Liver (tissue), 9 donors: ENCODE data around the gene SMARCC1. TPM values are rescaled to one million over a fixed set of nuclear protein-coding genes. Genes with fewer than 3 reads are reported as not detected.

Source experiments
- DNase-seq: peaks from one replicate; pipeline ENCODE4 v3.0.0-alpha.2; 2017; ENCODE audit warnings: low spot score
- H3K27ac ChIP-seq, 2 donors: one replicate each; pipeline ENCODE4 v1.7.0; 2013; ENCODE audit warnings: inconsistent platforms in 2 of 2, low read length in 2 of 2, control low read depth in 1 of 2, low read depth in 1 of 2, mild to moderate bottlenecking in 1 of 2
- H3K27me3 ChIP-seq, 4 donors: one replicate each; pipeline versions ENCODE4 v1.6.1 to v1.7.0; 2013; ENCODE audit warnings: low read length in 3 of 4, inconsistent platforms in 1 of 4, mild to moderate bottlenecking in 1 of 4, moderate library complexity in 1 of 4; ENCODE audit not compliant: control insufficient read depth in 4 of 4, insufficient read depth in 4 of 4
- H3K36me3 ChIP-seq, 4 donors: one replicate each; pipeline versions ENCODE4 v1.6.1 to v1.7.0; 2013; ENCODE audit warnings: low read length in 3 of 4, mild to moderate bottlenecking in 3 of 4, low read depth in 1 of 4, moderate library complexity in 1 of 4; ENCODE audit not compliant: control insufficient read depth in 4 of 4, insufficient read depth in 3 of 4
- H3K4me1 ChIP-seq, 4 donors: one replicate each; pipeline versions ENCODE4 v1.6.1 to v1.7.0; 2013; ENCODE audit warnings: low read length in 3 of 4, mild to moderate bottlenecking in 3 of 4, moderate library complexity in 1 of 4; ENCODE audit not compliant: control insufficient read depth in 4 of 4, insufficient read depth in 4 of 4
- H3K4me3 ChIP-seq, 3 donors: one replicate each; pipeline versions ENCODE4 v1.6.1 to v1.7.0; 2013; ENCODE audit warnings: low read length in 3 of 3, control low read depth in 1 of 3, low read depth in 1 of 3, mild to moderate bottlenecking in 1 of 3
- H3K9ac ChIP-seq, 2 donors: one replicate each; pipeline ENCODE4 v1.7.0; 2013; ENCODE audit warnings: low read length in 2 of 2, mild to moderate bottlenecking in 2 of 2, moderate library complexity in 2 of 2, control low read depth in 1 of 2, low read depth in 1 of 2
- H3K9me3 ChIP-seq, 4 donors: one replicate each; pipeline versions ENCODE4 v1.6.1 to v1.7.0; 2013; ENCODE audit warnings: low read length in 3 of 4; ENCODE audit not compliant: control insufficient read depth in 4 of 4
- ATF3 ChIP-seq: IDR thresholded peaks from 2 replicates; pipeline ENCODE4 v1.6.1; 2016; ENCODE audit warnings: antibody characterized with exemption
- EGR1 ChIP-seq, 2 donors: IDR thresholded peaks; 2 replicates each; pipeline ENCODE4 v1.6.1; 2016 to 2018; ENCODE audit warnings: antibody characterized with exemption in 2 of 2, low read depth in 2 of 2
- FOXA1 ChIP-seq: IDR thresholded peaks from 2 replicates; pipeline ENCODE4 v1.6.1; 2016; ENCODE audit warnings: antibody characterized with exemption
- FOXA2 ChIP-seq: IDR thresholded peaks from 2 replicates; pipeline ENCODE4 v1.6.1; 2016; ENCODE audit warnings: antibody characterized with exemption
- GABPA ChIP-seq, 2 donors: IDR thresholded peaks in 1 of 2; conservative IDR thresholded peaks in 1 of 2; 2 replicates each; pipeline ENCODE4 v1.6.1; 2016; ENCODE audit warnings: antibody characterized with exemption in 2 of 2, mild to moderate bottlenecking in 1 of 2, moderate library complexity in 1 of 2
- HNF4A ChIP-seq, 2 donors: conservative IDR thresholded peaks; 2 replicates each; pipeline ENCODE4 v1.6.1; 2016; ENCODE audit warnings: antibody characterized with exemption in 2 of 2, mild to moderate bottlenecking in 2 of 2
- JUND ChIP-seq, 2 donors: IDR thresholded peaks; 2 replicates each; pipeline ENCODE4 v1.6.1; 2016; ENCODE audit warnings: antibody characterized with exemption in 2 of 2
- MAX ChIP-seq: IDR thresholded peaks from 2 replicates; pipeline ENCODE4 v1.6.1; 2016; ENCODE audit warnings: antibody characterized with exemption
- RXRA ChIP-seq, 2 donors: IDR thresholded peaks; 2 replicates each; pipeline ENCODE4 v1.6.1; 2017 to 2018; ENCODE audit warnings: antibody characterized with exemption in 2 of 2, mild to moderate bottlenecking in 1 of 2
- SP1 ChIP-seq: IDR thresholded peaks from 2 replicates; pipeline ENCODE4 v1.6.1; 2018; ENCODE audit warnings: antibody characterized with exemption, mild to moderate bottlenecking
- TAF1 ChIP-seq: conservative IDR thresholded peaks from 2 replicates; pipeline ENCODE4 v1.6.1; 2016; ENCODE audit warnings: antibody characterized with exemption, mild to moderate bottlenecking
- YY1 ChIP-seq: IDR thresholded peaks from 2 replicates; pipeline ENCODE4 v1.6.1; 2016; ENCODE audit warnings: antibody characterized with exemption, mild to moderate bottlenecking
- WGBS: extraction: QIAGEN DNeasy Blood & Tissue Kit; methylation state at CpG from one replicate; pipeline ENCODE4 v1.1.7; 2013; 5-methylcytosine and 5-hydroxymethylcytosine counted together
- polyA plus RNA-seq, 2 donors: library from polyadenylated mRNA; stranded (reverse) in 1 of 2; unstranded in 1 of 2; fragments of 200-250 nt in 1 of 2; fragments of >200 nt in 1 of 2; fragmentation: Nextera tagmentation in 1 of 2; extraction: Ambion mirVana in 1 of 2; gene quantifications; one replicate each; pipeline versions ENCODE4 v1.2.1 to v1.2.3, GENCODE V29; 2013 to 2015
- total RNA-seq, 2 donors: library from RNA; depleted of rRNA; stranded (reverse); fragments of >200 nt; gene quantifications; one replicate each; pipeline ENCODE4 v1.2.3, GENCODE V29; 2014
- TF ChIP-seq, protein P1 (sequence below): IDR thresholded peaks from 2 replicates; pipeline ENCODE4 v1.6.1; 2016; ENCODE audit warnings: antibody characterized with exemption
- TF ChIP-seq, protein P2 (sequence below): IDR thresholded peaks from 2 replicates; pipeline ENCODE4 v1.6.1; 2016; ENCODE audit warnings: antibody characterized with exemption, mild to moderate bottlenecking
- donor health status: healthy.
- donor health status: healthy.
- donor health status: healthy.
- donor health status: healthy.
- donor health status: healthy.

SMARCC1 gene
- total and polyA plus RNA-seq, 4 donors, result 6.6 to 19.8 (median 12.6) TPM

DNA sequence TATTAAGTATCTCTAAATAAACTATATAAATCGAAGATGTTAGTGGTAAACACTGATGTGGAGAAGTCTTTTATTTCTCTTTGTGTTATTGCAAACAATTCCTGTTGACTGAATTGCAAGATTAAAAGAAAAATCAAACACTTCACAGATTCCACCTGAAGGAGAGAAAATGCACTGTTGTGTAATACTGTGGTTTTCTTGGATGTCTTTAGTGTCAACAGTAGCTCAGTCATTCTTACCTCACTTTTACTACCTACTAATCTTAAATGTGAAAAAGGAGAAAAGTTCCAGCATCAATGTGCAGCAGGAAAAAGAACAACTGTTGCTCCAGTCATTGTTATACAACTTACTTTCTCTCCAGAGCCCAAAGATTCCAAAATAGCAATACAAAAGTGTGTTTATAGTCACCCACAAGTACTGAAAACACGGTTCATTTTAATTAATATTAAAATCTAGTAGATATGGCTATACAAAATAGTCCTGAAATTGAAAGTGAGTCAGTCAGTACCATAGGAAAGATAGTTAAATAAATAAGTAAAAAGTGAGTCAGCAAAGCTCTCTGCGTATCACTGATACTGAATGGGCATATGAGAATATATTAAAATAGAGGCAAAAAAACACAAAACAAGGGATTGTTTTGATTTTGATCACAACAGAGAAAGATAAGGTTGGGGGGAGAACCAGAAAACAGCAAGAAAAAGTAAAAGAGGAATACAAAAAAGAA, 112.5 kb downstream of the SMARCC1 start (continued):
- no peak for TF ChIP-seq FOXA2
- no peak for TF ChIP-seq MAX
- no peak for TF ChIP-seq ATF3
- TF ChIP-seq, protein P1, sequence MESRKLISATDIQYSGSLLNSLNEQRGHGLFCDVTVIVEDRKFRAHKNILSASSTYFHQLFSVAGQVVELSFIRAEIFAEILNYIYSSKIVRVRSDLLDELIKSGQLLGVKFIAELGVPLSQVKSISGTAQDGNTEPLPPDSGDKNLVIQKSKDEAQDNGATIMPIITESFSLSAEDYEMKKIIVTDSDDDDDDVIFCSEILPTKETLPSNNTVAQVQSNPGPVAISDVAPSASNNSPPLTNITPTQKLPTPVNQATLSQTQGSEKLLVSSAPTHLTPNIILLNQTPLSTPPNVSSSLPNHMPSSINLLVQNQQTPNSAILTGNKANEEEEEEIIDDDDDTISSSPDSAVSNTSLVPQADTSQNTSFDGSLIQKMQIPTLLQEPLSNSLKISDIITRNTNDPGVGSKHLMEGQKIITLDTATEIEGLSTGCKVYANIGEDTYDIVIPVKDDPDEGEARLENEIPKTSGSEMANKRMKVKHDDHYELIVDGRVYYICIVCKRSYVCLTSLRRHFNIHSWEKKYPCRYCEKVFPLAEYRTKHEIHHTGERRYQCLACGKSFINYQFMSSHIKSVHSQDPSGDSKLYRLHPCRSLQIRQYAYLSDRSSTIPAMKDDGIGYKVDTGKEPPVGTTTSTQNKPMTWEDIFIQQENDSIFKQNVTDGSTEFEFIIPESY, result no peak

- Histone ChIP-seq H3K27ac (no peak overlapping the region), H3K4me3 (no peak overlapping the region), H3K9ac (no peak overlapping the region), H3K27me3 (no peaks in the 10 kb centered on the region), H3K9me3 (no peaks in the 10 kb centered on the region), H3K36me3 (peaks cover 3 to 27% (median 15%) of the 10 kb centered on the region in 4 donors), H3K4me1 (no peaks in the 10 kb centered on the region)
- TF ChIP-seq ATF3 (no peak), EGR1 (IDR thresholded peaks at IDR 0.05; ENCODE audit: low read depth in 2 of 2) (no peak), GABPA (IDR thresholded peaks at IDR 0.05 in 1 of 2, conservative IDR thresholded peaks at IDR 0.05 in 1 of 2) (no peak), RXRA (IDR thresholded peaks at IDR 0.05) (no peak), FOXA1 (no peak), SP1 (no peak), FOXA2 (no peak), TAF1 (no peak), HNF4A (conservative IDR thresholded peaks at IDR 0.05) (no peak)
- TF ChIP-seq, protein P1, result no peak
- 91% methylated on average over 2 of the region's 2 CpGs for WGBS
- DNase-seq, result no peak
Observed at GRCh38 chr3:47666118-47666517, 115.6 kb downstream of the SMARCC1 start.

- 92% methylated on average over 2 of the region's 2 CpGs for WGBS
- DNase-seq, result no peak
- peaks cover 0 to 18% (median 13%) of the 10 kb centered on the region in 4 donors for H3K36me3 ChIP-seq
- TF ChIP-seq ATF3 (no peak), HNF4A (conservative IDR thresholded peaks at IDR 0.05) (no peak), TAF1 (no peak), MAX (no peak), FOXA1 (no peak), GABPA (IDR thresholded peaks at IDR 0.05 in 1 of 2, conservative IDR thresholded peaks at IDR 0.05 in 1 of 2) (no peak), YY1 (no peak), JUND (IDR thresholded peaks at IDR 0.05) (no peak), EGR1 (IDR thresholded peaks at IDR 0.05; ENCODE audit: low read depth in 2 of 2) (no peak), SP1 (no peak), FOXA2 (no peak)
- TF ChIP-seq, protein P1, result no peak
- TF ChIP-seq, protein P2, sequence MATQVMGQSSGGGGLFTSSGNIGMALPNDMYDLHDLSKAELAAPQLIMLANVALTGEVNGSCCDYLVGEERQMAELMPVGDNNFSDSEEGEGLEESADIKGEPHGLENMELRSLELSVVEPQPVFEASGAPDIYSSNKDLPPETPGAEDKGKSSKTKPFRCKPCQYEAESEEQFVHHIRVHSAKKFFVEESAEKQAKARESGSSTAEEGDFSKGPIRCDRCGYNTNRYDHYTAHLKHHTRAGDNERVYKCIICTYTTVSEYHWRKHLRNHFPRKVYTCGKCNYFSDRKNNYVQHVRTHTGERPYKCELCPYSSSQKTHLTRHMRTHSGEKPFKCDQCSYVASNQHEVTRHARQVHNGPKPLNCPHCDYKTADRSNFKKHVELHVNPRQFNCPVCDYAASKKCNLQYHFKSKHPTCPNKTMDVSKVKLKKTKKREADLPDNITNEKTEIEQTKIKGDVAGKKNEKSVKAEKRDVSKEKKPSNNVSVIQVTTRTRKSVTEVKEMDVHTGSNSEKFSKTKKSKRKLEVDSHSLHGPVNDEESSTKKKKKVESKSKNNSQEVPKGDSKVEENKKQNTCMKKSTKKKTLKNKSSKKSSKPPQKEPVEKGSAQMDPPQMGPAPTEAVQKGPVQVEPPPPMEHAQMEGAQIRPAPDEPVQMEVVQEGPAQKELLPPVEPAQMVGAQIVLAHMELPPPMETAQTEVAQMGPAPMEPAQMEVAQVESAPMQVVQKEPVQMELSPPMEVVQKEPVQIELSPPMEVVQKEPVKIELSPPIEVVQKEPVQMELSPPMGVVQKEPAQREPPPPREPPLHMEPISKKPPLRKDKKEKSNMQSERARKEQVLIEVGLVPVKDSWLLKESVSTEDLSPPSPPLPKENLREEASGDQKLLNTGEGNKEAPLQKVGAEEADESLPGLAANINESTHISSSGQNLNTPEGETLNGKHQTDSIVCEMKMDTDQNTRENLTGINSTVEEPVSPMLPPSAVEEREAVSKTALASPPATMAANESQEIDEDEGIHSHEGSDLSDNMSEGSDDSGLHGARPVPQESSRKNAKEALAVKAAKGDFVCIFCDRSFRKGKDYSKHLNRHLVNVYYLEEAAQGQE, result no peak
Observed at GRCh38 chr3:47664519-47664918, 117.2 kb downstream of the SMARCC1 start.

More at GRCh38 chr3:47664519-47664918, 117.2 kb downstream of the SMARCC1 start:
- Histone ChIP-seq H3K27ac (no peak overlapping the region), H3K9me3 (no peaks in the 10 kb centered on the region), H3K9ac (no peak overlapping the region), H3K4me3 (no peak overlapping the region), H3K27me3 (no peaks in the 10 kb centered on the region), H3K4me1 (no peaks in the 10 kb centered on the region)
